ENCODE results near the gene CES5A. TPM values are rescaled to one million over a fixed set of nuclear protein-coding genes. Genes with fewer than 3 reads are reported as not detected.
"Not testable (repeated sequence)": the region's sequence is repeated elsewhere in the genome, so short reads cannot be mapped to it uniquely, and the experiment has no call there.

The CES5A gene, protein sequence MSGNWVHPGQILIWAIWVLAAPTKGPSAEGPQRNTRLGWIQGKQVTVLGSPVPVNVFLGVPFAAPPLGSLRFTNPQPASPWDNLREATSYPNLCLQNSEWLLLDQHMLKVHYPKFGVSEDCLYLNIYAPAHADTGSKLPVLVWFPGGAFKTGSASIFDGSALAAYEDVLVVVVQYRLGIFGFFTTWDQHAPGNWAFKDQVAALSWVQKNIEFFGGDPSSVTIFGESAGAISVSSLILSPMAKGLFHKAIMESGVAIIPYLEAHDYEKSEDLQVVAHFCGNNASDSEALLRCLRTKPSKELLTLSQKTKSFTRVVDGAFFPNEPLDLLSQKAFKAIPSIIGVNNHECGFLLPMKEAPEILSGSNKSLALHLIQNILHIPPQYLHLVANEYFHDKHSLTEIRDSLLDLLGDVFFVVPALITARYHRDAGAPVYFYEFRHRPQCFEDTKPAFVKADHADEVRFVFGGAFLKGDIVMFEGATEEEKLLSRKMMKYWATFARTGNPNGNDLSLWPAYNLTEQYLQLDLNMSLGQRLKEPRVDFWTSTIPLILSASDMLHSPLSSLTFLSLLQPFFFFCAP
- 0.41 TPM for total RNA-seq

DNA sequence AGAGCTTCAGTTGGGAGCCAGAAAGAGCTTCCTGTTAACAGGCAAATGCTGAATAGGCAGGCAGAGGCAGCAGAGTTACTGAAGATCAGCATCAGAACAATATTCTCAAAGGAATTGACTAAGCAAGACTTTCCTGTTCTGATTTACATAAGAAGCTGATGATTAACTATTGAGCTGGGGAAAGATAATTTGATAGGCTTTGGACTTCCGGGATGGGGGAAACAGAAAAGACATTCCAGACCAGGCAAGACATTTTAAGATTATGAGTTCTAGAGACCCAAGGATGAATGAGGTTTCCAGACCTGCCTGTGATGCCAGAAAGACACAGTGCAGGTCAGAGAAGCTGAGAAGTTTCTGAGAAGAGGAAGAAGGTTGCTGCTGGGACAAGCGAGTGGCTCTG, at the start of gene CES5A:
Gene CES5A (minus strand): TSS at position 101 of the 400 bp plus-strand sequence. CDS start 152 bp downstream, outside the sequence.
- DNase-seq (ENCODE audit: low spot score in 2 of 2) (no peak), FAIRE-seq (no peak)

- FAIRE-seq, result no peak
- no peak for DNase-seq (ENCODE audit: low spot score in 2 of 2)
Measured at GRCh38 chr16:55922662-55923061, 47.5 kb upstream of the CES5A start.

DNA sequence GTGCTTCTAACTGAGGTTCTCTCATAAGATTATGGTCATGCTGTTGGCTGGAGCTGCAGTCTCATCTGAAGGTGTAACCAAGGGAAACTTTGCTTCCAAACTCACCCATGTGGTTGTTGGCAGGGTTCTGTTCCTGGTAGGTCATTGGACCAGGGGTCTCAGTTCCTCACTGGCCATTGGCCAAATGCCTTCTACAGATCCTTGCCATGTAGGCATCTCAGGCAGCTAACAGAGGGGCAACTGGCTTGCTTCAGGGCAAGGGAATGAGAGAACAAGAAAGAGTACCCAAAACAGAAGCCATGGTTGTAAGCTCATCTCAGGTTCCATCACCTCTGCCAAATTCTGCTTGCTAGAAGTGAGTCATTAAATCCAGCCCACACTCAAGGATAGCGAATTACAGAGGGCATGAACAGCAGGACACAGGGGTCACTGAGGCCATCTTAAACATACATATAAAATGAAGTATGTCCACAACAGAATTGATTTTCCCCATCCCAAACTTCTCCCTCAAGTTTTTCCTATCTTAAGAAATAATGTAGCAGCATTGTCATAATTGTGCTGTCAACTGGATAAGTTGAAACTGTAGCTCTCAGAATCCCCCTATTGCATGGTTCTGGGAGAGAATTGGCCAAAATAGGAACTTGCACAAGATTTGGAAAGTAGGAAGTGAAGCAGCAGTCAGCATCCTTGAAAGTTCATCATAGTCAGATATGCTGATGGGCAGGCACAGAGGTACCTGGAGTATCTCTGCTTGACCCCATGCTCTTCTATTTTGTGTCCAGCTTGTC, 42.4 kb upstream of the CES5A start:
- DNase-seq (ENCODE audit: low spot score in 2 of 2) (no peak), FAIRE-seq (no peak)

GRCh38 chr16:55915096-55915827, 40.1 kb upstream of the CES5A start:
- DNase-seq (ENCODE audit: low spot score in 2 of 2), result no peak
- FAIRE-seq, result no peak

- no peak for FAIRE-seq
- no peak for DNase-seq (ENCODE audit: low spot score in 2 of 2)
Measured at GRCh38 chr16:55914383-55914782, 39.2 kb upstream of the CES5A start.

- no peak for FAIRE-seq
- DNase-seq (ENCODE audit: low spot score in 2 of 2), result no peak
Measured at GRCh38 chr16:55913716-55914115, 38.5 kb upstream of the CES5A start.

GRCh38 chr16:55913121-55913520, 37.9 kb upstream of the CES5A start:
- DNase-seq (ENCODE audit: low spot score in 2 of 2); FAIRE-seq: not testable (repeated sequence)

DNA sequence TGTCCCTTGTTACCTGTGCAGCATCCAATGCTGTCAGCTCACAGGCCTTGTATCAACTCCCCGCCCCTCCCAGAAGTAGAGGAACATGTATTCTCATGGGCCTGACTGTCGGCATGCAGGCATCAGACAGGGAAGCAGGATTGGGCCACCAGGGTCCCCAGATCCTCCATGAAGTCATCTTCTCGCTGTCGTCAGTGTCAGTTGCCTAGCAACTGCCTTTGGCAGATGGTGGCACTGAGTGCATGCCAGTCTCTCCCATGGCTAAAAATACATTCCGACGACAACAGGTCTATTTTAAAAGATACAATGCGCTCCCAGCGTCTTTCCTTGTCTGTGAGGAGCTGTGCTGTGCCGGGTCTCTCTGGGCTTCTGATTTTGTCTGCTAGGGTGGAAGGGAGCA, 36.8 kb upstream of the CES5A start:
- DNase-seq (ENCODE audit: low spot score in 2 of 2), result peak in 1 of 2 donors; percentile 30
- FAIRE-seq, result no peak

DNA sequence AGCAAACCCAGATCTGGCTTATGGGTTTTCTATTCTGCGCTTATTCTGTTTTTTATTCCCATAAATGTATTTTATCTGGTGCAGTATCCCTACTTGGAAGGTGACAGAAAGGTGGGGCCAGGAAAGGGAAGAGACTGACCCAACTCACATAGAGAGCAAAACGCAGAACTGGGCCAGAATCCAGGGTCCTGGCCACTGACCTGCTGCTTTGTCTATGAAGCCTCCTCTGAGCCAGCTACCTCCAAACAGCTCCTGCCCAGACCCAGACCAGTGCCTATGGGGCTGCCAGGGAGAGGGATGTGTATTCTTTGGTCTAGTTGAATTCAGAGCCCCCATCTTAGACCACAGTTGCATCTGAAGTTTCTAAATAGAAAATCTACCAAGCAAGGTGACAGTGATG, 36.4 kb upstream of the CES5A start:
- FAIRE-seq (no peak), DNase-seq (ENCODE audit: low spot score in 2 of 2) (no peak)

GRCh38 chr16:55909876-55910275, 34.7 kb upstream of the CES5A start:
- DNase-seq (ENCODE audit: low spot score in 2 of 2) (no peak), FAIRE-seq (no peak)

DNA sequence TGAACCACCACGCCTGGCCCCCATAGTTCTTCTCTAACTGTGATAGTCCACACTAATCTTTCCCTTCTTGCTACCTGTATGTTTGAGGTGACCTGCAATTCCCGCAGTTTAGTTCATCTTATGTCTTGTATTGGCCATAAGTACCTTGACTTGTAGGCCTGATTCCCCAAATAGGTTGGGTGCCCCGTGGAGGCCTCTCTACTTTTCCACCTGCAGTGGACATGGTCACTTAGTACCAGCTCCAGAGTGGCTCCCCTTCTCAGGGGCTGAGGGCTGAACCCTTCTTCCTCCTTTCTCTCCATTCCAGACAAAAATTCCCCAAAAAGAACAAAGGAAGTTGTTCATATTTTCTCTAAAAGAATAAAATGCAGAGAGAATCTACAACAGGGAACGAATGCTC, 33.5 kb upstream of the CES5A start:
- no peak for FAIRE-seq
- DNase-seq (ENCODE audit: low spot score in 2 of 2), result no peak

DNA sequence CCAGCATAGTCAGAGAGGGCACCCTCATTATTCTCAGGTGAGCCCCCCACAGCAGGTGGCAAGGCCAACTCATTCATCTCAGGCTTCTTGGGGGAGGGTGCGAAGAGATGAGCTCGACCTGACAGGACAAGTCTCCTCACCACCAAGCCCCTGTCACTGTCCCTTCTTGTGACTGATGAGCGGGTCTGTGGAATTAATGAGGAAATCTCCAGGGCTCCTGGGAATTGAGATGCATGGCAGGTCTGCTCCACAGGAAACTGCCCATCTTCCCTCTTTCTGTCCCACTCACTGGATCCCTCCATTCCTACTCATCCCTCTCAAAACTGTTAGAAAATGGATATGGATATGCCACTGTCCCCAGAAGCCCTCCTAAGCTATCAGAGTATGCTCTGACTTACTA, 32.5 kb upstream of the CES5A start:
- FAIRE-seq (no peak), DNase-seq (ENCODE audit: low spot score in 2 of 2) (no peak)

DNA sequence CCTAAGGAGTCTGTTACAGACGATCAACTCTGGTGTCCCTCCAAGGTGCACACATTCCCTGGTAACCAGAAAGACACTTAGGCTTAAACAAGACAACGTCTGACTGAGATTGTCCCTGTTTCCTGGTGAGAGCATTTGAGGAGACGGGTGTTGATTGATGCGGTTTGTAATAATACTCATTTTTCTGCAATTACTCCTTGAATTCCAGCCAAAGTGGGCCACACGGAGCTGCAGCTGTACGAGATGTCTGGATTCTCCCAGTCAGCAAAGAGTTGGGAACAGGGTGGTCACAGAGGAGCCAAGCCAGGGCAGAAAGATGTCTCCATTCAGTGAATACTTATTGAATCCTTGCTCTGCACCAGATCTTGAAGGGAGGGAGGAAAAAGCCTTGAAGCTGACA, 30.9 kb upstream of the CES5A start:
- DNase-seq (ENCODE audit: low spot score in 2 of 2), result no peak
- no peak for FAIRE-seq

- no peak for FAIRE-seq
- DNase-seq (ENCODE audit: low spot score in 2 of 2), result no peak
Measured at GRCh38 chr16:55905651-55906050, 30.5 kb upstream of the CES5A start.

DNA sequence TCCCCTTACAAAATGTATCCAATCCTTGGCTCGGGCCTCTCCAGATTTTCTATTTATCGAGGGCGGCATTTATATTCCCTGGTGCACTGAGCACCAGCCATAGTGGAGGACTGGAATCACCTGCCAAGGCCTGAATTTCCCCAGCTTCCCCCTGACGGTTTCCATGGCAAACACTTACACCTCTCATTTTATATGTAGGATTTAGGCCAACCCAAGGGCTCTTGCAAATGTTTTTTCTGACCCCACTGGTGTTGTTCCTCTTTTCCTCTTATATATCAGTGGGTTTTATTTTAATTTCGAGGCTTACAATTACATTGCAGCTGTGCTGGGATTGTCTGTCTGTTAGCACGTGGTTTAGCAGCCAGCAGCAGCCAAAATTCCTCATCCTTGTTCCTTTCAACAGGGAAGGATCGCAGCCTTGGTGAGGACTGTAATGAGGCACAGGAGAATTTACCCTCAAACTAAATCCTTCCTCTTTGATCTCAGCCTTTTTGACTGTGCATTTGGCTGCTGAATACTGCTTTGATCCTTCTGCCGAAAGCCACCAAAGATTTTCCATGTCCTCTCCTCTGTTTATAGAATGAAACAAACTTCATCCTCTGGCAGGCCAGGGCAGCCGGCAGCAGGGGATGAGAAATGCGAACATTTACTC, 26.5 kb upstream of the CES5A start:
- FAIRE-seq (no peak), DNase-seq (ENCODE audit: low spot score in 2 of 2) (no peak)

DNA sequence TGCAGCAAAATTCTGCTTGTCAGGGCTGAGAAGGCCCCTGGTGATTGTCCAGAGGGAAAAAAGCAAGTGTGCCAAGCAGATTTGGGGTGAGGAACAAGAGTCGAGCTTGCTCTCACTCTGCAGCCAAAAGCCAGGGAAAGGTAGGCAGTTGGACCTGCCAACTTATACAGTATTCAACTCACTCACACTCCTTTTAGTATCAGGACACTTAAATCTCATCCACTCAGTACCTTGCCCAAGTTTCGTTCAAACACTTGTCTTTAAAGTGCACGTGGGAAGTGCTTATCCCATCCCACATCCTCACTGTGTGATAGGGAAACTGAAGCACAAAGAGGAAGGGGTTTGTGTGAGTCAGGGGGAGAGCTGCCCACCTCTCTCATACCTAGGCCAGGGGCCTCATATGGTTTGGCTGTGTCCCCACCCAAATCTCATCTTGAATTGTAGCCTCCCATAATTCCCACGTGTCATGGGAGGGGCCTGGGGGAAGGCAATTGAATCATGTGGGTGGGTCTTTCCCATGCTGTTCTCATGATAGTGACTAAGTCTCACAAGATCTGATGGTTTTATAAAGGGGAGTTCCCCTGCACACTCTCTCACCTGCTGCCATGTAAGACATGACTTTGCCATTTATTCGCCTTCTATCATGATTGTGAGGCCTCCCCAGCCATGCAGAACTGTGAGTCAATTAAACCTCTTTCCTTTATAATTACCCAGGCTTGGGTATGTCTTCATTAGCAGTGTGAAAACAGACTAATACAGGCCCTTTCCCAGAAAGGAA, 25.6 kb upstream of the CES5A start:
- DNase-seq (ENCODE audit: low spot score in 2 of 2) (no peak), FAIRE-seq (no peak)

GRCh38 chr16:55899857-55900256, 24.7 kb upstream of the CES5A start:
- no peak for FAIRE-seq
- DNase-seq (ENCODE audit: low spot score in 2 of 2), result no peak

- DNase-seq (ENCODE audit: low spot score in 2 of 2) (no peak), FAIRE-seq (no peak)
Measured at GRCh38 chr16:55898592-55898991, 23.4 kb upstream of the CES5A start.

DNA sequence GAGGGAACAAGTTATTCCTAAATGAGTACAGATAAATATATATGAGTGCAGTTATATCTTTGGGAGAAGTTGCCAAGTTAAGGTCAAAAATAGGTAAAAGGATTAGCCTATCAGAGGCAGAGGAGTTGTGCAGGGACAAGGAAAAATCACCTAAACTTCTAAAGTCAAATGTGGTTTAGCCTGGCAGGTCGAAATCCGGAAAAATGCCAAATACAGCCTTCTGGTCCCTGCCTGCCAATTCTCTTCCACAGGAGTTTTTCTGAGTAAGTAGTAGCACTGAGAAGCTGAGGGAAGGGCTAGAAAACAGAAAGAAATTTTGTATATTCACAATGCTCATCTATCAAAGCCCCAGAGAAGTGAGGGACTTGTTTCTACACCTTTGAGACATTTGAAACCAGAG, 17.6 kb upstream of the CES5A start:
- no peak for DNase-seq (ENCODE audit: low spot score in 2 of 2)
- FAIRE-seq, result no peak

All from frontal cortex (tissue), 4 donors.